Esophagus muscularis mucosa (tissue), 4 donors: ENCODE measurements around the gene KRT16.

Experiments used
- CTCF ChIP-seq, 3 experiments: fragments of 200-600 bp in 2 of 3; fragments of 450-650 bp in 1 of 3; sonication (generic) in 2 of 3; IDR thresholded peaks; one replicate each; pipeline ENCODE4 v1.5.1; 2017 to 2019; ENCODE audit warnings: antibody characterized with exemption in 3 of 3, mild to moderate bottlenecking in 2 of 3, moderate library complexity in 1 of 3
- EP300 ChIP-seq: sonication (generic); formaldehyde crosslinking; IDR thresholded peaks from one replicate; pipeline ENCODE4 v1.6.1; 2017; ENCODE audit warnings: antibody characterized with exemption
- POLR2A ChIP-seq: fragments of 450-650 bp; IDR thresholded peaks from one replicate; pipeline ENCODE4 v1.6.1; 2017; ENCODE audit warnings: antibody characterized with exemption, moderate library complexity, mild to moderate bottlenecking, low read depth
- POLR2AphosphoS5 ChIP-seq, 2 donors: sonication (generic); formaldehyde crosslinking; IDR thresholded peaks; one replicate each; pipeline ENCODE4 v1.6.1; 2017; ENCODE audit warnings: antibody characterized with exemption in 2 of 2

DNA sequence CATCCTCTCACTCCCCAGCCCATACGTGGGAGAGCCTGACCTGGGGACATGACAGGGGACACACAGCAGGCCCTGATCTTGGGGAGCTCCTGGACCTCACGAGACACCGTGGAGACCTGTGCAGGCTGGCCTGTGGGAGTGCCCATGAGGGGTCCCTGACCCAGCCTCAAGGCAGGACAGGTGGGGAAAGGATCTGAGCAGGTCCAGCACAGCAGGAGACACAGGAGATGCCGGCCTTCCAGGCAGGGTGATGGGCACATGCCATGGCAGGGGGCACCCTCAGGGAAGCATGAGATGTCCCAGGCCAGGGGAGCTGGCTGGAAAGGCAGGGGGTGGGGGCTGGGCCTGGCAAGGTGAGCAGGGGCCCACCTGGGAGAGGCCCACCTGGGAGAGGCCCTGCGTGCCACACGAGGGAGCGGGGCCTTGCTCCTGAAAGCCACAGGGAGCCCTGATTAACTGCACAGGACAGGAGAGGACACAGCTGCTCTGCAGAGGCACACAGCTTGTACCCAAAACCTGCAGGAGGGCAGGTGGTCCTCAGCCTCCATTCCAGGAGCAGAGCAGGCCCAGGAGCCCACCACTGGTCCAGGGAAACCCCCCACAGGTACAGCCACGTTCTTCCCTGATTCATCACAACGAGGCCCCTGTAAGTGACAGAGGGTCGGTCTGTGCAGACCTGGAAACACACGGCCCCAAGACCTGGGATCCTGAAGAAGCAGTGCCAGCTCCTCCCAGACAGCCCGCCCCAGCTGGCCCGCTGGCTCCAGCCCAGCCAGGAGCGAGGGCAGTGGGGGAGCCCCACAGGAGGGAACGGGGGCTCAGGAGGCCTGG, 38.4 kb upstream of the KRT16 start:
- TF ChIP-seq POLR2AphosphoS5 (IDR thresholded peaks at IDR 0.05) (no peak), CTCF (IDR thresholded peaks at IDR 0.05) (no peak), POLR2A (no peak), EP300 (no peak)
